Fibroblast of mammary gland (primary cell): Measurements from ENCODE around the gene PCBP1.

Source experiments
- DNase-seq: peaks from one replicate; pipeline ENCODE4 v3.0.0-alpha.2; 2010; ENCODE audit warnings: low read depth
- H3K4me3 ChIP-seq: 2 replicates; pipeline ENCODE4 v1.5.1; 2011; ENCODE audit warnings: low read depth, mild to moderate bottlenecking, low read length, moderate library complexity; ENCODE audit not compliant: control insufficient read depth
- CTCF ChIP-seq: conservative IDR thresholded peaks from 2 replicates; pipeline ENCODE4 v1.5.1; 2011; ENCODE audit warnings: low read depth, low read length, inconsistent platforms; ENCODE audit not compliant: control insufficient read depth, insufficient read depth

The PCBP1 gene

GRCh38 chr2:70061317-70061716, 26.0 kb upstream of the PCBP1 start:
- no peak for TF ChIP-seq CTCF
- H3K4me3 ChIP-seq: no peak overlapping the region
- DNase-seq: no peak

GRCh38 chr2:70062270-70062669, 25.0 kb upstream of the PCBP1 start:
- no peak overlapping the region for H3K4me3 ChIP-seq
- TF ChIP-seq CTCF: no peak
- no peak for DNase-seq

- no peak overlapping the region for H3K4me3 ChIP-seq
- TF ChIP-seq CTCF: no peak
- DNase-seq: no peak
Observed at GRCh38 chr2:70068119-70068518, 19.2 kb upstream of the PCBP1 start.

GRCh38 chr2:70069049-70069448, 18.2 kb upstream of the PCBP1 start:
- DNase-seq: peak; percentile 24
- TF ChIP-seq CTCF: no peak
- no peak overlapping the region for H3K4me3 ChIP-seq

- no peak overlapping the region for H3K4me3 ChIP-seq
- TF ChIP-seq CTCF: peak; percentile 96
- peak; percentile 91 for DNase-seq
Observed at GRCh38 chr2:70070542-70071268, 16.6 kb upstream of the PCBP1 start.

- TF ChIP-seq CTCF: no peak
- no peak for DNase-seq
Observed at GRCh38 chr2:70073493-70073892, 13.8 kb upstream of the PCBP1 start.

More at GRCh38 chr2:70073493-70073892, 13.8 kb upstream of the PCBP1 start:
- H3K4me3 ChIP-seq: no peak overlapping the region
